HepG2 (cell line): ENCODE results near the gene DENND11. TPM values are rescaled to one million over a fixed set of nuclear protein-coding genes. Genes with fewer than 3 reads are reported as not detected.

Source experiments
- ARNT ChIP-seq: fragments of 450-650 bp; IDR thresholded peaks from 2 replicates; pipeline ENCODE4 v1.6.1; 2017
- GATAD2A ChIP-seq: IDR thresholded peaks from 2 replicates; pipeline ENCODE4 v1.6.1; 2016
- MIER2 ChIP-seq: IDR thresholded peaks from 2 replicates; pipeline ENCODE4 v1.6.1; 2016; ENCODE audit warnings: missing biosample characterization, missing genetic modification reagents
- MXD1 ChIP-seq: sonication (generic); formaldehyde crosslinking; IDR thresholded peaks from 2 replicates; pipeline ENCODE4 v1.4.0; 2020; ENCODE audit warnings: mild to moderate bottlenecking, missing genetic modification reagents
- PAF1 ChIP-seq: IDR thresholded peaks from 2 replicates; pipeline ENCODE4 v1.6.1; 2016; ENCODE audit warnings: missing genetic modification reagents, missing compliant biosample characterization
- RNF219 ChIP-seq: sonication (generic); formaldehyde crosslinking; IDR thresholded peaks from 2 replicates; pipeline ENCODE4 v1.5.0; 2020; ENCODE audit warnings: mild to moderate bottlenecking, missing genetic modification reagents
- SAFB2 ChIP-seq: sonication (generic); formaldehyde crosslinking; IDR thresholded peaks from 2 replicates; pipeline ENCODE4 v1.5.1; 2020; ENCODE audit warnings: missing genetic modification reagents, low read depth, mild to moderate bottlenecking, borderline replicate concordance
- TCF12 ChIP-seq, 2 experiments: fragments of 450-650 bp in 1 of 2; sonication (generic) in 1 of 2; formaldehyde crosslinking in 1 of 2; IDR thresholded peaks; 2 replicates each; pipeline versions ENCODE4 v1.6.1 to v1.8.0; 2017 to 2022; ENCODE audit warnings: antibody characterized with exemption in 1 of 2, mild to moderate bottlenecking in 1 of 2, missing genetic modification reagents in 1 of 2, moderate library complexity in 1 of 2
- TOE1 ChIP-seq: sonication (generic); formaldehyde crosslinking; IDR thresholded peaks from 2 replicates; pipeline ENCODE4 v1.4.0; 2020; ENCODE audit warnings: mild to moderate bottlenecking, missing genetic modification reagents
- ZBTB14 ChIP-seq: sonication (generic); formaldehyde crosslinking; IDR thresholded peaks from 2 replicates; pipeline ENCODE4 v1.4.0; 2020; ENCODE audit warnings: missing genetic modification reagents
- ZBTB38 ChIP-seq: sonication (generic); formaldehyde crosslinking; IDR thresholded peaks from 2 replicates; pipeline ENCODE4 v1.5.1; 2020; ENCODE audit warnings: mild to moderate bottlenecking, missing genetic modification reagents
- ZFX ChIP-seq: sonication (generic); formaldehyde crosslinking; IDR thresholded peaks from 2 replicates; pipeline ENCODE4 v1.4.0; 2020; ENCODE audit warnings: mild to moderate bottlenecking, low read depth, missing genetic modification reagents, moderate library complexity
- ZNF20 ChIP-seq: sonication (generic); formaldehyde crosslinking; IDR thresholded peaks from 2 replicates; pipeline ENCODE4 v1.4.0; 2020; ENCODE audit warnings: mild to moderate bottlenecking, moderate library complexity, missing genetic modification reagents
- ZNF329 ChIP-seq: sonication (generic); formaldehyde crosslinking; IDR thresholded peaks from 2 replicates; pipeline ENCODE4 v1.9.0; 2021; ENCODE audit warnings: low read depth, mild to moderate bottlenecking, missing genetic modification reagents
- ZNF350 ChIP-seq: sonication (generic); formaldehyde crosslinking; IDR thresholded peaks from 2 replicates; pipeline ENCODE4 v1.4.0; 2020; ENCODE audit warnings: mild to moderate bottlenecking, low read depth, missing genetic modification reagents, borderline replicate concordance
- ZNF431 ChIP-seq: sonication (generic); formaldehyde crosslinking; IDR thresholded peaks from 2 replicates; pipeline ENCODE4 v1.9.0; 2022; ENCODE audit warnings: missing genetic modification reagents, low read depth, mild to moderate bottlenecking, borderline replicate concordance
- ZNF44 ChIP-seq: sonication (generic); formaldehyde crosslinking; IDR thresholded peaks from 2 replicates; pipeline ENCODE4 v1.5.1; 2020; ENCODE audit warnings: mild to moderate bottlenecking, missing genetic modification reagents
- ZNF570 ChIP-seq: sonication (generic); formaldehyde crosslinking; IDR thresholded peaks from 2 replicates; pipeline ENCODE4 v1.4.0; 2020; ENCODE audit warnings: mild to moderate bottlenecking, missing genetic modification reagents, borderline replicate concordance
- ZNF878 ChIP-seq: sonication (generic); formaldehyde crosslinking; IDR thresholded peaks from 2 replicates; pipeline ENCODE4 v1.8.1; 2023; ENCODE audit warnings: mild to moderate bottlenecking, missing genetic modification reagents, moderate library complexity
- ZSCAN22 ChIP-seq: sonication (generic); formaldehyde crosslinking; IDR thresholded peaks from 2 replicates; pipeline ENCODE4 v1.4.0; 2020; ENCODE audit warnings: mild to moderate bottlenecking, missing genetic modification reagents
- polyA plus RNA-seq, 8 experiments: library from polyadenylated mRNA; depleted of rRNA in 3 of 8; stranded (reverse) in 7 of 8; unstranded in 1 of 8; fragments of >200 nt; fragmentation: Illumina TruSeq in 4 of 8; extraction: Trizol in 4 of 8; gene quantifications; 2 replicates each; pipeline versions ENCODE4 v1.2.1 to v1.2.3, GENCODE V29; 2011 to 2016; ENCODE audit warnings: low read depth in 4 of 8, missing spikeins in 1 of 8, mixed read lengths in 1 of 8; ENCODE audit not compliant: insufficient read depth in 1 of 8
- total RNA-seq, 5 experiments: library from RNA; depleted of rRNA; stranded (reverse); fragments of >200 nt; fragmentation: Illumina TruSeq; extraction: Trizol; gene quantifications; 2 replicates each; pipeline ENCODE4 v1.2.3, GENCODE V29; 2016; ENCODE audit warnings: low read depth in 1 of 5
- TF ChIP-seq, protein P1 (sequence below): IDR thresholded peaks from 2 replicates; pipeline ENCODE4 v1.6.1; 2016; ENCODE audit warnings: missing compliant biosample characterization, missing genetic modification reagents, borderline replicate concordance
- TF ChIP-seq, protein P2 (sequence below): sonication (generic); formaldehyde crosslinking; IDR thresholded peaks from 2 replicates; pipeline ENCODE4 v1.4.0; 2020; ENCODE audit warnings: missing genetic modification reagents, borderline replicate concordance

DENND11 gene
- total and polyA plus RNA-seq, 2 of the 13 experiments (the other 11 are each of a cell fraction or from before 2014, with no cell fraction given) = 7.1 to 10.5 TPM

GRCh38 chr7:141737836-141738591 is 36.0 kb upstream of the DENND11 start, which contains the start of gene SSBP1 (continued):
- TF ChIP-seq ZNF44 (CRISPR knock-in tag) (0 out of 2 replicates have a peak, but pooled peaks have one; percentile 22), ZNF878 (CRISPR knock-in tag) (peak; percentile 87), MIER2 (peak; percentile 83), PAF1 (no peak), ZNF431 (CRISPR knock-in tag) (0 out of 2 replicates have a peak, but pooled peaks have one; percentile 69), MXD1 (CRISPR knock-in tag) (peak; percentile 81), ARNT (no peak), ZSCAN22 (0 out of 2 replicates have a peak, but pooled peaks have one; percentile 68), TCF12 (IDR thresholded peaks at IDR 0.05) (no peak), TCF12 (CRISPR knock-in tag; IDR thresholded peaks at IDR 0.05) (0 out of 2 replicates have a peak, but pooled peaks have one; percentile 48), ZNF20 (CRISPR knock-in tag) (no peak), RNF219 (CRISPR knock-in tag) (peak; percentile 84; the same call in 1 of the 2 replicates), SAFB2 (CRISPR knock-in tag) (peak; percentile 56; the same call in 1 of the 2 replicates), ZBTB38 (CRISPR knock-in tag) (peak; percentile 79; the same call in 1 of the 2 replicates), GATAD2A (peak; percentile 91), TOE1 (CRISPR knock-in tag) (peak; percentile 73; the same call in 1 of the 2 replicates), ZBTB14 (CRISPR knock-in tag) (peak; percentile 60; the same call in 1 of the 2 replicates), ZNF350 (CRISPR knock-in tag) (peak; percentile 98), ZNF329 (CRISPR knock-in tag) (0 out of 2 replicates have a peak, but pooled peaks have one; percentile 36), ZNF570 (CRISPR knock-in tag) (no peak), ZFX (peak; percentile 61; the same call in 1 of the 2 replicates)
- TF ChIP-seq, protein P1, sequence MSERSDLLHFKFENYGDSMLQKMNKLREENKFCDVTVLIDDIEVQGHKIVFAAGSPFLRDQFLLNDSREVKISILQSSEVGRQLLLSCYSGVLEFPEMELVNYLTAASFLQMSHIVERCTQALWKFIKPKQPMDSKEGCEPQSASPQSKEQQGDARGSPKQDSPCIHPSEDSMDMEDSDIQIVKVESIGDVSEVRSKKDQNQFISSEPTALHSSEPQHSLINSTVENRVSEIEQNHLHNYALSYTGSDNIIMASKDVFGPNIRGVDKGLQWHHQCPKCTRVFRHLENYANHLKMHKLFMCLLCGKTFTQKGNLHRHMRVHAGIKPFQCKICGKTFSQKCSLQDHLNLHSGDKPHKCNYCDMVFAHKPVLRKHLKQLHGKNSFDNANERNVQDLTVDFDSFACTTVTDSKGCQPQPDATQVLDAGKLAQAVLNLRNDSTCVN (CRISPR knock-in tag) = peak; percentile 45; the same call in 1 of the 2 replicates
- TF ChIP-seq, protein P2, sequence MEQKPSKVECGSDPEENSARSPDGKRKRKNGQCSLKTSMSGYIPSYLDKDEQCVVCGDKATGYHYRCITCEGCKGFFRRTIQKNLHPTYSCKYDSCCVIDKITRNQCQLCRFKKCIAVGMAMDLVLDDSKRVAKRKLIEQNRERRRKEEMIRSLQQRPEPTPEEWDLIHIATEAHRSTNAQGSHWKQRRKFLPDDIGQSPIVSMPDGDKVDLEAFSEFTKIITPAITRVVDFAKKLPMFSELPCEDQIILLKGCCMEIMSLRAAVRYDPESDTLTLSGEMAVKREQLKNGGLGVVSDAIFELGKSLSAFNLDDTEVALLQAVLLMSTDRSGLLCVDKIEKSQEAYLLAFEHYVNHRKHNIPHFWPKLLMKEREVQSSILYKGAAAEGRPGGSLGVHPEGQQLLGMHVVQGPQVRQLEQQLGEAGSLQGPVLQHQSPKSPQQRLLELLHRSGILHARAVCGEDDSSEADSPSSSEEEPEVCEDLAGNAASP (CRISPR knock-in tag) = peak; percentile 78
